ENCODE results near the gene SATB2. TPM values are rescaled to one million over a fixed set of nuclear protein-coding genes. Genes with fewer than 3 reads are reported as not detected.

SATB2 gene
- total RNA-seq, 8 experiments from 2014 or later, result 1.1 to 81.9 (median 5.5) TPM

GRCh38 chr2:199219551-199219950 is 238.2 kb downstream of the SATB2 start:
- no peak for ATAC-seq (replicated peaks in 6 of 8)
- Histone ChIP-seq H3K27ac (no peak overlapping the region), H3K4me1 (replicated peaks in 1 of 2) (no peaks in the 10 kb centered on the region), H3K4me3 (no peak overlapping the region)
- in situ Hi-C loops (cut with MboI; ENCODE audit: low pct_unique_long_range_greater_than_20kb in 2 of 9, low sequenced_read_pairs in 9 of 9, unreplicated experiment in 9 of 9), result no loop called here
- WGBS, 10 experiments, result 60 to 100% (median 92%) methylated on average over 1 to 2 of the region's 2 CpGs; no CpG with 5 or more reads in 1 of the 10 experiments
